Measurements from ENCODE around the gene RYR2.
"Not testable (repeated sequence)": the region's sequence is repeated elsewhere in the genome, so short reads cannot be mapped to it uniquely, and the experiment has no call there.

Gene RYR2

DNA sequence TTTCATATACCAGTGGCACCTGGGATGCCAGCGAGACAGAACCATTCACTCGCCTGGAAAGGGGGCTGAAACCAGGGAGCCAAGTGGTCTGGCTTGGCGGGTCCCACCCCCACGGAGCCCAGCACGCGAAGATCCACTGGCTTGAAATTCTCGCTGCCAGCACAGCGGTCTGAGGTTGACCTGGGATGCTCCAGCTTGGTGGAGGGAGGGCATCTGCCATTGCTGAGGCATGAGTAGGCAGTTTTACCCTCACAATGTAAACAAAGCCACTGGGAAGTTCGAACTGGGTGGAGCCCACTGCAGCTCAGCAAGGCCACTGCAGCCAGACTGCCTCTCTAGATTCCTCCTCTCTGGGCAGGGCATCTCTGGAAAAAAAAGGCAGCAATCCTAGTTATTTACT lies 778.6 kb downstream of the RYR2 start:
- not testable (repeated sequence) for H2AK5ac ChIP-seq (ENCODE audit: low read length); H2BK120ac ChIP-seq (ENCODE audit: insufficient read depth, low read length, poor library complexity); H4K8ac ChIP-seq (ENCODE audit: low read depth, low read length); H3K18ac ChIP-seq (ENCODE audit: low read length); H3K27me3 ChIP-seq (ENCODE audit: insufficient read depth, low read length); H3K14ac ChIP-seq (ENCODE audit: low read length); DNase-seq; H3K79me1 ChIP-seq (ENCODE audit: low read length); H4K91ac ChIP-seq (ENCODE audit: low read depth, low read length); H2AFZ ChIP-seq (ENCODE audit: insufficient read depth, low read length, poor library complexity); H3K23ac ChIP-seq (ENCODE audit: low read length); H3K79me2 ChIP-seq (ENCODE audit: control insufficient read depth, insufficient read depth, low read length, poor library complexity); H3K4ac ChIP-seq (ENCODE audit: low read depth, low read length); H4K12ac ChIP-seq (ENCODE audit: low read depth, low read length); H2BK5ac ChIP-seq (ENCODE audit: low read depth, low read length, poor library complexity); H3K36me3 ChIP-seq (ENCODE audit: control insufficient read depth in 1 of 2, insufficient read depth in 2 of 2, low read length in 2 of 2); H3K9ac ChIP-seq (ENCODE audit: low read length); H3K9me3 ChIP-seq (ENCODE audit: insufficient read depth, low read depth, low read length); H2BK12ac ChIP-seq (ENCODE audit: low read length); H3K4me2 ChIP-seq (ENCODE audit: low read length); H3K4me1 ChIP-seq (ENCODE audit: control insufficient read depth in 1 of 2, insufficient read depth in 2 of 2, low read length in 2 of 2); H3K27ac ChIP-seq (ENCODE audit: low read depth, low read length); H3K4me3 ChIP-seq (ENCODE audit: low read depth, low read length)
- no CpG with 5 or more reads among the region's 9 CpGs for WGBS (ENCODE audit: extremely low coverage, insufficient coverage, insufficient read length)

DNA sequence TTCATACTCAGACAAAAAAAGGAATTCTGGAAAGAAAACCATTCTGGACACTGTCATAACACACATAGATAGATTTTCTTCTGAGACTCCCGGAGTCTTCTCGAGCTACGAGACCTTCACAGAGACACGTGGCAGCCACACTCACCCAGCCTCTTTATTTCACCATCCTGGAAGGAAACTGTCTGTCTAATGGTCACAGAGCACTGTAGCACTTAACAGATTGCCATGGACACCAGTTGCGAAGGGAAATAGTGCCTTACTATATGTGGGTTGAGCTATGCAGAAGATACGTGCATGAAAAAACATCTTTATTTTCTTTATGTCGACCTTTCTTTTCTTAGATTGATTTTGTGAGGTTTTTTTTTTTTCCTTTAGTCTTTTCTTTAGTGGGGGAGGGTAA lies 790.9 kb downstream of the RYR2 start:
- H3K36me3 ChIP-seq (ENCODE audit: control insufficient read depth in 1 of 2, insufficient read depth in 2 of 2, low read length in 2 of 2), result no peaks in the 10 kb centered on the region
- no peak overlapping the region for H3K4ac ChIP-seq (ENCODE audit: low read depth, low read length)
- H3K27ac ChIP-seq (ENCODE audit: low read depth, low read length), result no peak overlapping the region
- no peaks in the 10 kb centered on the region for H3K27me3 ChIP-seq (ENCODE audit: insufficient read depth, low read length)
- H2AFZ ChIP-seq (ENCODE audit: insufficient read depth, low read length, poor library complexity), result no peak overlapping the region
- WGBS (ENCODE audit: extremely low coverage, insufficient coverage, insufficient read length), result no CpG with 5 or more reads among the region's 7 CpGs
- H3K4me2 ChIP-seq (ENCODE audit: low read length), result no peak overlapping the region
- no peaks in the 10 kb centered on the region for H3K9me3 ChIP-seq (ENCODE audit: insufficient read depth, low read depth, low read length)
- no peak overlapping the region for H4K12ac ChIP-seq (ENCODE audit: low read depth, low read length)
- no peak overlapping the region for H2AK5ac ChIP-seq (ENCODE audit: low read length)
- H3K18ac ChIP-seq (ENCODE audit: low read length), result no peak overlapping the region
- no peaks in the 10 kb centered on the region for H3K79me1 ChIP-seq (ENCODE audit: low read length)
- no peaks in the 10 kb centered on the region for H3K79me2 ChIP-seq (ENCODE audit: control insufficient read depth, insufficient read depth, low read length, poor library complexity)
- no peak overlapping the region for H3K9ac ChIP-seq (ENCODE audit: low read length)
- no peak overlapping the region for H4K91ac ChIP-seq (ENCODE audit: low read depth, low read length)
- no peaks in the 10 kb centered on the region for H3K4me1 ChIP-seq (ENCODE audit: control insufficient read depth in 1 of 2, insufficient read depth in 2 of 2, low read length in 2 of 2)
- no peak overlapping the region for H3K4me3 ChIP-seq (ENCODE audit: low read depth, low read length)
- H2BK12ac ChIP-seq (ENCODE audit: low read length), result no peak overlapping the region
- H4K8ac ChIP-seq (ENCODE audit: low read depth, low read length), result no peak overlapping the region
- H3K23ac ChIP-seq (ENCODE audit: low read length), result no peak overlapping the region
- no peak for DNase-seq
- H2BK120ac ChIP-seq (ENCODE audit: insufficient read depth, low read length, poor library complexity), result no peak overlapping the region
- H2BK5ac ChIP-seq (ENCODE audit: low read depth, low read length, poor library complexity), result no peak overlapping the region
- no peak overlapping the region for H3K14ac ChIP-seq (ENCODE audit: low read length)

DNA sequence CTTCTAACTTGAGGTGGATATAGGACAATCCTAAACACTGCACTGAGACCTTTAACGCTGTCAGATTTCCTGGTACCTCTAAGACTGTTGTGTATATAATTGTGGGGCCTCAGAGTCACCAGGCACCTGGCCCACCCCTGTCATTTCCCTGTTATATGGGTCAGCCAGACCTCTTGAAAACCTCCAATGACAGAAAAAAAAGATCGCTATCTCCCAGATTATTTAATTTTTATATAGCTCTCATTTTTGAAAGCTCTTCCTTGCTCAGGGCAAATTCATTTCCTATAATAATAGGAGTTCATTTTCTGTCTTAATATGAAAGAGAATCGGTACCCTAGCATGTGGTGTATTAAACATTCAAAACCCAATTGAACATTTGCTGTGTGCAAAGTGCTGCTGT lies 792.1 kb downstream of the RYR2 start:
- H2AK5ac ChIP-seq (ENCODE audit: low read length), result no peak overlapping the region
- H4K8ac ChIP-seq (ENCODE audit: low read depth, low read length), result no peak overlapping the region
- no peak overlapping the region for H3K4me3 ChIP-seq (ENCODE audit: low read depth, low read length)
- no peaks in the 10 kb centered on the region for H3K27me3 ChIP-seq (ENCODE audit: insufficient read depth, low read length)
- no peak overlapping the region for H2BK12ac ChIP-seq (ENCODE audit: low read length)
- H2AFZ ChIP-seq (ENCODE audit: insufficient read depth, low read length, poor library complexity), result no peak overlapping the region
- no peaks in the 10 kb centered on the region for H3K79me1 ChIP-seq (ENCODE audit: low read length)
- H3K9ac ChIP-seq (ENCODE audit: low read length), result no peak overlapping the region
- H3K18ac ChIP-seq (ENCODE audit: low read length), result no peak overlapping the region
- no peaks in the 10 kb centered on the region for H3K36me3 ChIP-seq (ENCODE audit: control insufficient read depth in 1 of 2, insufficient read depth in 2 of 2, low read length in 2 of 2)
- no peaks in the 10 kb centered on the region for H3K4me1 ChIP-seq (ENCODE audit: control insufficient read depth in 1 of 2, insufficient read depth in 2 of 2, low read length in 2 of 2)
- H2BK5ac ChIP-seq (ENCODE audit: low read depth, low read length, poor library complexity), result no peak overlapping the region
- WGBS (ENCODE audit: extremely low coverage, insufficient coverage, insufficient read length), result no CpG with 5 or more reads among the region's 3 CpGs
- H3K23ac ChIP-seq (ENCODE audit: low read length), result no peak overlapping the region
- H3K14ac ChIP-seq (ENCODE audit: low read length), result no peak overlapping the region
- H3K4ac ChIP-seq (ENCODE audit: low read depth, low read length), result no peak overlapping the region
- H3K4me2 ChIP-seq (ENCODE audit: low read length), result no peak overlapping the region
- no peak overlapping the region for H3K27ac ChIP-seq (ENCODE audit: low read depth, low read length)
- H4K91ac ChIP-seq (ENCODE audit: low read depth, low read length), result no peak overlapping the region
- no peaks in the 10 kb centered on the region for H3K9me3 ChIP-seq (ENCODE audit: insufficient read depth, low read depth, low read length)
- no peaks in the 10 kb centered on the region for H3K79me2 ChIP-seq (ENCODE audit: control insufficient read depth, insufficient read depth, low read length, poor library complexity)
- no peak overlapping the region for H4K12ac ChIP-seq (ENCODE audit: low read depth, low read length)
- no peak overlapping the region for H2BK120ac ChIP-seq (ENCODE audit: insufficient read depth, low read length, poor library complexity)
- no peak for DNase-seq

DNA sequence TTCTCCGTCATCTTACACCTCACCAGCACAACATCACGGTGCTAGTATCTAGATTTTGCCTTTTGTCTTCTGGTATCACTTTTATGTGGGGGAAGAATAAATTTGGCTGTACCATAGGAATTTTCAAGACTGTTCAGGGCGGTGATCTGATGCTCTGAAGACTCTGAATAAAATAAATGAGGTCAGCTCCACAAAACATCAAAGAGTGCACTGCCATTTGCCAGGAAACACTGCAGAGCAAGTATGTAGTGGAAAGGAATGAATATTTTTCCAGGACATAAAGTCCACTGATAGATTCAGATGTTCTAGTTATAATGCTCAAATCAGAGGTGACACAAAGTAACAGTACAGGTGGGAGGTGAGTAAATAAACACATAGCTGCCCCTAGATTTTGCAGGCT lies 792.5 kb downstream of the RYR2 start:
- WGBS (ENCODE audit: extremely low coverage, insufficient coverage, insufficient read length), result no CpG with 5 or more reads among the region's 3 CpGs
- H4K12ac ChIP-seq (ENCODE audit: low read depth, low read length), result no peak overlapping the region
- no peaks in the 10 kb centered on the region for H3K9me3 ChIP-seq (ENCODE audit: insufficient read depth, low read depth, low read length)
- no peak overlapping the region for H3K23ac ChIP-seq (ENCODE audit: low read length)
- no peak overlapping the region for H3K4me3 ChIP-seq (ENCODE audit: low read depth, low read length)
- DNase-seq, result no peak
- H3K36me3 ChIP-seq (ENCODE audit: control insufficient read depth in 1 of 2, insufficient read depth in 2 of 2, low read length in 2 of 2), result no peaks in the 10 kb centered on the region
- H3K79me2 ChIP-seq (ENCODE audit: control insufficient read depth, insufficient read depth, low read length, poor library complexity), result no peaks in the 10 kb centered on the region
- no peak overlapping the region for H3K9ac ChIP-seq (ENCODE audit: low read length)
- no peak overlapping the region for H2BK12ac ChIP-seq (ENCODE audit: low read length)
- H2AFZ ChIP-seq (ENCODE audit: insufficient read depth, low read length, poor library complexity), result no peak overlapping the region
- no peak overlapping the region for H3K4ac ChIP-seq (ENCODE audit: low read depth, low read length)
- no peak overlapping the region for H3K14ac ChIP-seq (ENCODE audit: low read length)
- H3K4me1 ChIP-seq (ENCODE audit: control insufficient read depth in 1 of 2, insufficient read depth in 2 of 2, low read length in 2 of 2), result no peaks in the 10 kb centered on the region
- H3K27me3 ChIP-seq (ENCODE audit: insufficient read depth, low read length), result no peaks in the 10 kb centered on the region
- H3K79me1 ChIP-seq (ENCODE audit: low read length), result no peaks in the 10 kb centered on the region
- no peak overlapping the region for H2BK5ac ChIP-seq (ENCODE audit: low read depth, low read length, poor library complexity)
- H2AK5ac ChIP-seq (ENCODE audit: low read length), result no peak overlapping the region
- no peak overlapping the region for H4K8ac ChIP-seq (ENCODE audit: low read depth, low read length)
- H4K91ac ChIP-seq (ENCODE audit: low read depth, low read length), result no peak overlapping the region
- H3K4me2 ChIP-seq (ENCODE audit: low read length), result no peak overlapping the region
- H2BK120ac ChIP-seq (ENCODE audit: insufficient read depth, low read length, poor library complexity), result no peak overlapping the region
- no peak overlapping the region for H3K18ac ChIP-seq (ENCODE audit: low read length)
- H3K27ac ChIP-seq (ENCODE audit: low read depth, low read length), result no peak overlapping the region
